Globus pallidus (tissue), 1 donor: ENCODE results near the gene MNX1.

Source experiments
- DNase-seq: peaks from one replicate; pipeline ENCODE4 v3.0.0-alpha.2; 2015; ENCODE audit warnings: low spot score

MNX1 gene

DNA sequence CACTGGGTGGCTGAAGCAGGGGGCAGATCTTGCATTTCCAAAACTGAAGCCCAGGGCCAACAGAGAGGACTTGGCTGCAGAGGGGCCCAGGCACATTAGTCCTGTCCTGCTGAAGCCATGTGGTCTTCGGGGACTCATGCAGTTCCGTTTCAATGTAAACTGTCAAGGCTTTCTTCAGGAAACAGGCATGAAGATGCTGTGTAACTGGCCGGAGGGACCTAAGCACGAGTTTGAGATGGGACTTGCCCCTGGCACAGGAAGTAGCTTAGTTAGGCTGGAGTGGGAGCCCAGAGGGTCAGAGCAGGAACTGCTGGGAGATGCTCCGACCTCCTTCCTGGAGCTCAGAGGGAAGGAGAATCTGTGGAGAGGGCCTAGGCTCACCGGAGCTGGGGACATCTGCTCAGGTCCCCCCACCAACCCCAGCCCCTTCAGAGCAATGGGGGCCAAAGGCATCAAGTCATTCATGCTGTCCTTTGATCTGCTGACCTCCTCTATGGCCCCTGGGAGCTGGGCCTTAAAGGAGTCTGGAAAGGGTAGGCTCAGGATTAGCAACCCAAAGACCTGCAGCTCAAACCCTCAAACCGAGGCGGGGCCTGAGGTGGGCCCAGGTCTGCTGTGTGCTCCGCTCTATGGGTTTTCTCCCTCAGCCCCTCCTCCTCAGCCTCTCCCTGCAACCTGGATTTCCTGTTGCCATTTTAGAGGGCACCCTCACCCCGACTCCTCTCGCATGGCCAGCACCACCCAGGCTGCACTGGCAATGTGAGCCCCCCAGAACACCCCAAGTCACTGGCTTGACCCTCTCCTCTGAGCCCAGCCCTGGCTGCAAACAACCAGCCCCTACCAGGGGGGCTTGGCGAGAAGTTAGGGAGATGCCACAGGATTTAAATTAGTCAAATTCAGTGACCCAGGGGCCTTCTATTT lies 4.4 kb upstream of the MNX1 start:
- no peak for DNase-seq

DNA sequence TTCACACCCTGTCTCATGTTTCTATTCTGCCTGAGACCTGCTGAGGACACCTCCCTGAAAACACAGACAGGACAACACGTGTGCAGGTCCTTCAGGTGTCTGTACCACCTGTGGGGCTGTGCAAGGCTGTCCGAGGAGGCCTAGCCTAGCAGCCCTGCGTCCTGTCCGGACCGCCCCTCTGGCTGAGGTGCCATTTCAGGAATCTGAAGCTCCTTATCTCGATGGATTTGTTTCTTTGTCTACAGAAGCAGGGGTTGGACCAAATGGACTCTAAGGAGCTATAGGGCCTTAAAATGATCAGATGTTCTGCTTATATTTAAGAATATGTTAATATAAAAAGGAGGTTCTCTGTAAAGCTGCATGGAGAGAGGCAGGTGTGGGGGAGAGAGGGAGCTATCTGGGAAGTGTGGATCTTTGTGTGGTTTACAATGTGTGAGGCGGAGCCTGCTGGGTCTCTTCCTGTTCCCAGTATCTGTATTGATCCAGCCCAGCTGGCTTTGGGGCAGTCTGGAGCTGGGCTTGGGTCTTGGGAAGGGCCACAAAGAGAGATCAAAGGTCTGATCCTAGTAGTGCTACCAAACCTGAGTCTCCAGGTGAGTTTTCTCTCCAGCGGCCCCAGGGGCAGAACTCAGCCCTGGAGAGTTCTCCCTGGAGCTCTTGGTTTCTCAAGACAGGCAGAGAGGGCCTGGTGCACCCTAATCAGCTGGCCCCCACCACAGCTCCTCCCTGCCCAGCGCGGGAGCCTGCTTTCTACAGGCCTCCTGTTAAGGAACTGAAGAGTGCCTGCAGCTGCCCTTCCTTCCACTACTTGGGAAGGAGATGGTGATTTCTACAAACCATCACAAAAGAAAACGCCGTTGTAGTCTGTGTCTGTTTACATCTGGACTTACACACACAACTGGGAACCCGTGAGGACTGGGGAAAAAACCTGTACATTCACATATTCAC lies 3.4 kb upstream of the MNX1 start:
- no peak for DNase-seq

DNA sequence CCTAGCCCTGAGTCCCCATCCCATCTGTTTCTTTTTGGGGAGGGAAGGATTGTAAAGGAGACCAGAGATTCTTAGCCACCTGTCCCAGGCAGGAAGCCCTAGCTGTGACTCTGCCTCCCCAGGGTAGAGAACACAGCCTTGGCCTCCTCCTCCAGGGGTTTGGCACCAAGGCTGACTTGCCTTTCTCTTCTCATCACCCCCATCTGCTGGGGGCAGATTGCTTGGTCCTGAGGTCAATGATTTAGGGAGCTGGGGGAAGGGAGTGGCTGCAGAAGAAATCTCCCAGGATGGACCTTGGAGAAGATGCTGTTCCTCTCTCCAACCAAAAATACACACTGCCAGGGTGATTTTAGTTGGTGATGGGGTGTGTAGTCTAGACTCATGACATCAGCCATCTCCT lies 2.6 kb upstream of the MNX1 start:
- no peak for DNase-seq

DNA sequence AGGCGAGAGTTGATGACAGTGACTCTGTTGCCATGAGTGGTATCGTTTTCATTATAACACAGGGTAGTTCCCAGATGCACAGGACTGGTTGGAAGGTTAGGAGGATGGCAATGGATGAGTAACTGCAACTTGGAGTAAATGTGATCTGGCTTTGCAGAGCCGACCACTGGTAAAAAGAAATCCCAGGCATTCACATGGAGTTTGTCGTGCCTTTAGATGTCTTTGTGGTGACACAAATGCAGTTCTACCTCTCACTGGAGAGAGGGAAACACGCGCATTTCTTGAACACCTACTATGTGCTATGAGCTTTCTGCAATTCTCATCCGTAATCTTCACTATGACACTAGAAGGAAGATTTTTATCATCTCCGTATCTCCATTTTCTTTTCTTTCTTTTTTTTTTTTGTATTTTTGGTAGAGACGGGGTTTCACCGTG lies 1.7 kb upstream of the MNX1 start:
- DNase-seq, result no peak

DNA sequence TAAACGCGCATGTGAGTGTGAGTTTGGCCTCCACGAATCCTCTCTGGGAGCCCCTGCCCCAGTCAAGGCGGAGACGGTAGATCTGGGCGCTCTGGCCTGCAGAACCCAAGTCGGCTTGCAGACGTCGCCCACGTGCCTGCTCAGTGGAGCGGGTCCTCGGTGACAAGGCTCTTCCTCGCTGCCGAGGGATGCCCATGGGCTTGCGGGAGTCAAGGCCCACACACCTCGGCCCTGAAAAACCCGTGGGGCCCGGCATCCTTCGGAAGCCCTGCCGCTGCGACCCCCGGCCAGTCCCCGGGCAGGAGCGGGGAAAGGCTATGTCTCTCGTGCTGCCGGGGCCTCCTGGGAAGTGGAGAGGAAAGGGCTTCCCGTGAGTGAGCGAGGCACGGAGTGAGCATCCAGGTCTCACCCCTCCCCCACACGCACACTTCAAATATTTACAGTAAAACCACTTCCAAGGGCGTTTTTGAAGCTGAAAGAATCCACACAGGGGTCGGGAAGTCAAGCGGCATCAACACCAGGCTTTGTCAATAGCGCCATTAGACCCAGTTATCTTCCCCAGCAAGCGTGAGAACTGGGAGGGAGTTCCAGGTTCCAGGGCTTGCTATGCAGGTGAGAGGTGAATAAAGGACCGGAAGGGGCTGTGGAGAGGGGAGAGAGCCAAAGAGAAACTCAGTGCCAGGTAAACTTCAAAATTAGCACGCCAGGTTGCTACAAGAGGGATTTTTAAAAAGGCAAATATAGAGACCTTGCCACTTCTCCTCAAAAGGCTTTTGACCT lies 1.1 kb upstream of the MNX1 start:
- DNase-seq, result no peak

DNA sequence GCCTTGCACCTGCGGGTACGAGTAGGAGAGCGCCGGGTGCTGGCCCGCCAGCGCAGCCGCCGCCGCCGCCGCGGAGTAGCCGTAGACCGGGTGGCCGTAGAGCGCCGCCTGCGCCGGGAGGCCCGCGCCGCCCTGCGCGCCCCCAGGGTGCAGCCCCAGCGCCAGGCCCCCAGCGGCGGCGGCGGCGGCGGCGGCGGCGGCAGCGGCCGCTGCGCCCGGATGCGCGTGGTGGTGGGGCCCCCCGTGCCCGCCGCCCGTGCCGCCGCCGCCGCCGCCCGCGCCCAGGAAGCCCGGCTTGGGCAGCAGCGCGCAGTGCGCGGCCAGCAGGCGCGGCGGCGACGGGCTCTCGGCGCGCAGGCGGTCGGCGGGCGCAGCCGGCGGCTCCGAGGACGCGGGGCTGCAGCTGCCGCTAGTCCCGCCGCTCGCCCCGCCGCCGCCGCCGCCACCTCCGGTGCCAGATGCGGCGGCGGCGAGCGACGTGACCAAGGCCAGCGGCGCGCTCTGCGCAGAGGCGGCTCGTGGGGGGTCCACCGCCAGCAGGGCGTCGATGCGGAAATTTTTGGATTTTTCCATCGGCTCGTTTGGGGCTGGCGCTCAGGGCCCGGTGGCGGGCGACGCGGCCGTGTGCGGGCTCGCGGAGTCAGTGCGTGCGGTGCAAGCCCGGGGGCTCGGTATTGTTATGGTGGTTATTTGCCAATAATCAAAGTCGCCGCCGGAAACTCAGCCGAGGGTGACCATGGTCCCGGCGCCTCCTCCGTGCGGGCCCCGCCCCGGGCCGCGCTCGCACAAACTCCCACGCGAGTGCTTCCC lies 480 bp downstream of the MNX1 start:
- no peak for DNase-seq

DNA sequence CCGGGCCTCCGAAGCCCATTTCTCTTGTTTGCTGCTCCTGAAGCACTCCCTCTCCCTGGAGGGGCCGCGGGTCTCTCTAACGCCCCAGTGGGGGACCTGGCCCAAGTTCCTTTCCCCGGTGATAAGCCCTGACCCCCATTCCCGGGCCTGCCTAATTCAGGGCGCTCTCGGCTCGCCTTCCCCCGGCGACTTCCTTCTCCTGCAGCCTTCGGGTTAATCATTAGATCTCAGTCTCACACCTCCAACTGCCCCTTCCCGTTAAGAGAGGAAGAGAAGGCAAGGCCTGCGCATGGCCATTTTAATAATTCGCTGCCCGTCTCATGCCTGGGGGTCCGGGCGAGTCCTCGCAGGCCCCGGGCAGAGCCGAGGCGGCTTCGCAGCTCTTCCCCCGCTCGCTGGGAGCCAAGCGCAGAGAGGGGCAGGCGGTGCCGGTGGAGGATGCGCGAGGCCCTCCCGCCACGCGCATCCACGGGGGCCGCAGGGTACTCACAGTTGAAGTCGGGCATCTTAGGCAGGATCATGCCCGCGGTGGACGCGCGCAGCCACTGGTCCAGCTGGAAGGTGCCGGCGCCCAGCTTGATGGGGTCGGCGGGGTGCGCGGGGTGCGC lies 1.2 kb downstream of the MNX1 start:
- no peak for DNase-seq

DNA sequence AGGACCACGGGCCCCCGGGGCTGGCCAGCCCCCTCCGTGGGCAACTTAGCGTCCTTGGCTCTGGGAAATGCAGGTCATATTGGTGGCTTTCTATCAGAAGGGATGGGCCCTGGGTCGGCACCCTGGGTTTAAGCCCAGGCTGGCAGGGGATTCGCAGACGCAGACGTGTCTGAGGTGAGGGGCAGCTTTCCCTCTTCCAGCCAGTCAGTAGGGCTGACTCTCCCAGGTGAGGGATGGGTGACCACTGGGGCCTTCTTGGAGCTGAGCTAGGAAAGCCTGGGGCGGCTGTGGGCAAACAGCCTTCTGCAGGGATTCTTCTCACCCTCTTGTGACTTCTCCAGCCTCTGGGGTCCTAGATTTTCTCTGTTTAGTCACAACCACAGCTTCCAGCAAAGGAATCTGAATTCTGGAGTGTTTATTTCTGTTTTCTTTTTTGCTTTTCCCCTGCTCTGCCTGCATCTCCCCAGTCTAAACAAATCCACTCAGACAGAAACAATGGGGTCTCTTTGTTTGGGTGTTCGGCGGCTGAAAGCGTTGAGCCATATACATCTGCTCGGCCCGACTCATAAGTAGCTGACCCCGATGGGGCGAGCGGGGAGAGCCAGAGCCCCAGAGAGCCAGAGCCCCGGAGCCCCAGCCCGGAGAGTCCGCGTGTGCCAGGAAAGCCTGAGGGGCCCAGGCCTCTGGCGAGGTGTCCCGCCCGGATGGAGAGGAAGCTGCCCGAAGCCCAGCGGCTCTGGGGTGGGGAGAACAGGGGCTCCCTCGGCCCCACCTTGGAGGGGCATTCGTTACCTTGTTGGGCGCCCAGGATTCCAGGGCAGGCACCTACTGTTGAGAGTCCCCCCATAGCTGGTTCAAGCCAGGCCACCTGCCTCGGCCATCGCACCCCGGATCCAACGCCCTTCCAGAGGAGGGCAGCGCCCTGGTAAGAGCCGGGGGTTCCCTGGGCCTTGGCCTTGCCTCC lies 2.0 kb downstream of the MNX1 start:
- DNase-seq, result peak; percentile 6

DNA sequence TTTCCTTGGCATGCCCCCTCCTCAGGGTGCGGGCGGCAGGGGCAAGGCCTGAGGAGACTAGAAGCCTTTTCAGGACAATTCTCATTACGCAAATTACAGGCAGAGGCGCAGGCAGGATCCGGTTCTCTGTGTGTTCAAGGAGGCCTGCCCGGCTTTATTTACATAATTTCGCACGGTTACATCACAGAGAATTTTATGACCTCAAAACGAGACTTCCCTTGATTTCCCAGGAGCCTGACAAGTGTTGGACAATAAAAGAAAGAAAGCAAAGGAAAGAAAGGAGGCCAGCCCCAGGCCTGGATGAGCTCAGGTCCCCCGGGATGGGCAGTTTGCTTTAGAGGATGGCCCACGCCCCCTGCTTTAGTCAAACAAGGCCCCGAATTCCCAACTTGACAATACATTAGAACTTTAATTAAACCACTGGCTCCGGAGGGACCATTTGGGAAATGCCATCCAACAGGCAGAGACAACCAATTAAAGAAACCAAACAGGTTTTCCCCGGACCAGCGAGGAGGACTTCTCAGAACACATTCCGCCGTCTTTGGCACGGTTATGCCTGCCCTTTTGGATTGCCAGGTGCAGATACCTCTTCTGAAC lies 2.9 kb downstream of the MNX1 start:
- DNase-seq, result no peak

DNA sequence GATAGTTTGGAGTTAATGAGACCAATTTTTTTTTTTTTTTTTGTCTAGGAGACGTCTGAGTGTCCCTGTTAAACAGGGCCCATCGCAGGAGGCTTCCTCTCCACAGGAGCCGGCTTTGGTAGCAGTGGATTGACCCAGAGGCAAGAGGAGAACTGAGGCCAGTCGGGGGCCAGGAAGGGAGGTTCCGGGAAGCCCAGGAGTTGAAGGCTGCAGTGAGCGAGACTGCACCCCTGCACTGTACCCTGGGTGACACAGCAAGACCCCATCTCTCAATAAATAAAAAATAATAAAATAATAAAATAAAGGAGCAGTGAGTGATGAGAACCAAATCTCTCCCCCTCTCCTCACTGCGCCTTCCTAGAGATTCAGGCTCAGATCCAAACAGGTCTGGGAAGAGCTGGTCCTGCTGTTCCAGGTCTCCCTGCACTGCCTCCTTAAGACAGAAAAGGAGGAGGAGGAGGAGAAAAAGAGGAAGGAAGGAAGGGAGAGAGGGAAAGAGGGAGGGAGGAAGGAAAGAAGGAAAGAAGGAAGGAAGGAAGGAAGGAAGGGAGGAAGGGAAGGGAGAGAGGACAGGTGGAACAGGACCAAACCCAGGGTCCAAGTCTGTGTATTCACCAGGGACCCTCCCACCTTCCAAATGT lies 3.5 kb downstream of the MNX1 start:
- no peak for DNase-seq

DNA sequence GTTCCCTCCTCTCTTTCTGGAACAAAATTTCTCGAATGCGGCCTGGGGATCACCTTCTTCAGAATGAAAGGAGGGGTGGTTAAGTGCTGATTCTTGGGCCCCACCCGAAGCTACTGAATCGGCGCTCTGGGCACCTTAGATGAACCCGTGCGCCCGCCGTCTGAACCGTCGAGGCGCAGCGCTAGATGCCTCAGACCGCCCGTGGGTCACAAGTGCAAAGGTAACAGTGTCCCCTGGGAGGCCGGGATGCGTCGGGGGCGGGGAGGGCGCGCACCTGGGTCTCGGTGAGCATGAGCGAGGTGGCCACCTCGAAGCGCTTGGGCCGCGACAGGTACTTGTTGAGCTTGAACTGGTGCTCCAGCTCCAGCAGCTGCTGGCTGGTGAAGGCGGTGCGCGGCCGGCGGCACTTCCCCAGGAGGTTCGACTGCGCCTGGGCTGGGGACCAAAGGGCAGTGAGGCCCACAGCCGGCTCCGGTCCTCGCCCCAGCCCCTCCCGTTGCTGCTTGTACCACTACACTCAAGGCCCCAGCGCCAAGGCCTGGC lies 4.2 kb downstream of the MNX1 start:
- no peak for DNase-seq

DNA sequence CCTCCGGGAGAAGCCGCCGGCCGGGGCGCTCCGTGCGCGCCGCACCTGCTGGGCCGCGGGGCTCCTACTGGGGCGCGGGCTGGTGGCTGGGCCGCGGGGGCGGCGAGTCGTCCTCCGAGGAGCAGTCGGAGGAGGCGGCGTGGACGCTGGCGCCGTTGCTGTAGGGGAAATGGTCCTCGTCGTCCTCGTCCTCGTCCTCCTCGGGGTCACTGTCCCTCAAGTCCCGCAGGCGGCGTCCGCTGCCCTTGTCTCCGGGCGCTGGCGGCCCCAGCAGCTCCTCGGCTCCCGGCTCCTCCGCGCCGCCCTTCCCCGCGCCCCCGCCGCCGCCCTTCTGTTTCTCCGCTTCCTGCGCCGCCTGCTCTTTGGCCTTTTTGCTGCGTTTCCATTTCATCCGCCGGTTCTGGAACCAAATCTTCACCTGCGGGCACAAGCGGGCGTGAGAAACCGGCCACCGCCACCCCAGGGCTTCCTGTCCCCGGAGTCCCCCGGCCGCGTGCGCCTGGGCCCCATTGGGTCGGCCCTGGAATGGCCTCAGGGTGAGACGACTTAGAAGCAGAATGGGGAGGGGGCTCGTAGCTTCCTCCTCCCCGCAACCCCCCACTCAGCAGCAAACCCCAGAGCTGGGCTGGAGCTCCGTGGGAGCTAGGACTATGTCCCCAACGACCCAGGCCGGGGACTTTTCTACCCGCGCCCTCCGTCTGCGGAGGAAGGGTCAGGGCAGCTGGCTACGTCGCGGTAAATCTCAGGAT lies 4.8 kb downstream of the MNX1 start:
- DNase-seq, result no peak

DNA sequence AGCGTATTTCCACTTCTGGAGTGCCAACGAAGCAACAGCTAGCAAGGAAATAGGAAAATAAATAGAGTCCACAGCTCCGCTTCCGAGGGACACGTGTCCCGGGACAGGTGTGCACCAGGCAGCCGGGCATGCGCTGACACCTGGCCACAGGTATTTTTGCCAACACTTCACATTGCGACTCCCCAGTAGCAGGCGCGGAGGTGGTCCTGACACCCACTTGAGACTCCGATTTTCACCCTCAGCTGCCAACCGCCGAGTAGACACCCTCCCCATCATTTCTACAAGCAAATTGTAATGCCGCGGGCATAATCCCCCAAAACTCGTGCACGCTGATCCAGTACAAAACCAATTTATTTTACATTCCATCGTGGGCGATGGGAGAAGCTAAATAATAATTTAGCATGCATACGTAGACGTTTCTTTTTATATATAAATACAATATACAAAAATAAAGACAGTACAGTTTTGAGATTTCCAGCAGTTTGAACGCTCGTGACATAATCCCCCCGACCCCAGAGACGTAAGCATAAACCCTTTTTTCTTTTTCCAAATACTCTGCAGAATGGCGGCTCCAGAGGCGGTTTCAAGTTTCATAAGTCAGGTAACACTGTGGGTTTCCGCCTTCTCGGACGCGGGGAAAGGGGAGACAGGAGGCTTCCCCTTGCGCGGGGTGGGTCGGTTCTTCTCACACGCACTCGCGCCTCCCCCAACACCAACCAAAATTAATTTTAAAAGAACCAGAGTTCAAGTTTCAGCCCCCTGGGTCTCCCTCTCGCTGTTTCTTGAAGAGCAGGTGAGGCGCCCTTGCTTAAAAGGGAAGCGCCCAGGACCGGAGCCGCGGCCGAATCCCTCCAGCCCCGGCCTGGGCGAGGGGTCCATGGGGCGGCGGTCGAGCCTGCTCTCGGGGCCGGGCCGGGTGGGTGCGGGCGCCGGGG lies 5.7 kb downstream of the MNX1 start:
- DNase-seq, result no peak

DNA sequence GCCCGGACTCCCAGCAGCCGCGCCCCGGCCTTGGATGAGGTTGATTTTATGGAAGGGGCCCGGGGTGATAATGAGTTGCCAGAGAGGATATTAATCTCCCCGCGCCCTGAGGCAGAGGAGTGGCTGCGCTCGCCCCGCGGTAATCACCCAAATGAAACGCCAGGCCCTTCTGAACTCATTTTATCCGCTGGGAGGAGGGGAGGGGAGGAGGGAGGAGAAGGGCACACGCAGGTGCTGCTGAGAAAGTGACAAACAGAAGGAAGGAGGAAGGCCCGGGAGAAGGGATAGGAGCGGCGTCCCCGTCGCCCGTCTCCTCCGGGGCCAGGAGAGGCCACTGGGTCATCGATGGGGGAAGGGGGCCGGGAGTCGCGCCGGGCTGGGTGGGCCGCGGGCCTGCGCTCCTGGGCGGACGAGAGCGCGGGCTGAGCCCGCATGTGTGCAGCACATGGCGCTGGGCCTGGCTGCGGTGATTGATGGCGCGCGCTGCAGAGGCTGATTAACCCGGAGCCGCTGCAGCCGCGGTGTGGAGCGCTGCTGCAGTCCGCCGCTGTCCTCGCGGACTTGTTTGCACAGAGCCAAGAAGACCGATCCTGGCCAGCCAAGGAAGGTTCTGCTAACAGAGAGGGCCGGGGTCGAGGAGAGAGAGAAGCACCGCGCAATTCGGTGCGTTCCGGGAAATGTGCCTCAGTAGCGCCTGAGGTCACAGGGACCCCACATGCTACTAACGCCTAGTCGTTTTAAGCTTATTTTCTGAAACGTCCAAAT lies 6.5 kb downstream of the MNX1 start:
- no peak for DNase-seq

DNA sequence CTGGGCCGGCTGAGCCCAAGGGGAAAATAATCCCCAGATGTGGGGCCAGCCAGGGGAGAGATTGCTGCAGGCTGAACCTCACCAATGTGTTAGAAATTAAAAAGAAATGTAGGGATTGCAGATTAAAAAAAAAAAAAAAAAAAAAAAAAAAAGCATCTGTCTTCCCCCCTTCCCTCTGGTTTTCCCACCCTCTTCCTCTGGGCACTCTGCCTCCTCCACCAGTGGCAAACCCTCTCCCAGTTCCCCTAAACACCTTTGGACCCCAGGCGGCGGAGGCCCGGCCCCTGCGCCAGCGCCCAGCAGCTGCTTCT lies 7.1 kb downstream of the MNX1 start:
- no peak for DNase-seq
